GM21528 (cell line): Measurements from ENCODE around the gene MSN.
A peak's percentile ranks its signal among the peaks of the same experiment; 100 is the strongest.
"Not testable (repeated sequence)": the region's sequence is repeated elsewhere in the genome, so short reads cannot be mapped to it uniquely, and the experiment has no call there.

ENCODE experiments used
- ATAC-seq: cut with Tn5 transposase; IDR thresholded peaks from one replicate; pipeline ENCODE4 v1.9.1; 2021; ENCODE audit warnings: mild to moderate bottlenecking, moderate library complexity; ENCODE audit not compliant: unreplicated experiment, low FRiP score

Gene MSN

GRCh38 chrX:65712005-65712806, 44.8 kb downstream of the MSN start:
- no peak for ATAC-seq

DNA sequence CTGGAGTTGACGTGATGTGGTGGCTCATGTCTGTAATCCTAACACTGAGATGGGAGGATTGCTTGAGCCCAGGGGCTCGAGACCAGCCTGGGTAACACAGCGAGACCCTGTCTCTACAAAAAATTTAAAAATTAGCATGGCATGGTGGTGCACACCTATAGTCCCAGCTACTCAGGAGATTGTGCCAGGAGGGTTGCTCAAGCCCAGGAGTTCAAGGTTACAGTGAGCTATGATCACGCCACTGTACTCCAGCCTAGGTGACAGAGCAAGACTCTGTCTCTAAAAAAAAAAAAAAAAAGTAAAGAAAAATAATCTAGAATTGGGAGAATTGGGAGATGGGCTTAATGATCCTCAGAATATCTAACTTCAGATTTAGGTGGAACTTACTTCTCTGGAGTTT, 51.1 kb downstream of the MSN start:
- ATAC-seq: no peak

- no peak for ATAC-seq
These were observed 53.0 kb downstream of the MSN start for GRCh38 chrX:65720381-65720964.

DNA sequence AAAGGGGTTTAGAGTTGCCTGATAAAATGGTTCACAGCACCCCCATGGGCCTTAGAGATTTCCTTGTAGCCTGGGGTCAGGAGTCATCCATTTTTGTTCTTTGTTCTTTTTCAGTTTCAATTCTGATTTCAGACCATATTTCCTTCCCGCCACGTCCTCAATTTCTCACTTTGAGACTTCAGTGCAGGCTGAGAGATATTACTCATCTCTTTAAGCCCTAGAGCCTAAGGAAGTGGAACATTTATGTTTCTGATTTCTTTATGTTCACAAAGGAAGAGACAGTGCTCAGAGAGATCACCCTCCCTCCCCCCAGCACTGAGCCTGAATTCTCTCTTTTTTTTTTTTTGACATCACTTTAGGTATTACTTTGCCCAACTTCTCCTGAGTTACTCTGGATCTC, 56.3 kb downstream of the MSN start:
- peak; percentile 86 for ATAC-seq

DNA sequence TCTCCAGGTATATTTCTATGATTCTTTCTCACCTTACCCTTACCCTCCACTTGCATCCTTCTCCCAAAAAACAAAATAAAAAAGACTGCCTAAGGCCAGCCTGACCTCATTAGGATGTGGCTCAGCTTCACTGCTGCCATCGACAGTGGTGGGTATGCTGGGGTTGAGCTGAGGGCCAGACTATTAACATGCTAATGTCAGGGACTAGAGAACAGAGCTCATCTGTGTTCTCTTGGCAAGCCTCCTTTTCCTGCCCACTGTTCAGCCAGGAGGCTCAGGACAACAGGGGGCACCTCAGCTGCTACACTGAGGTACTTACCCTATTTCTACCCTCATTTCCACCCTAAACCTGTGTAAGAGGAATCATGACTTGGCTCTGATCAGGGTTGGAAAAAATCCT, 59.3 kb downstream of the MSN start:
- no peak for ATAC-seq

GRCh38 chrX:65731684-65732289, 64.3 kb downstream of the MSN start:
- no peak for ATAC-seq

DNA sequence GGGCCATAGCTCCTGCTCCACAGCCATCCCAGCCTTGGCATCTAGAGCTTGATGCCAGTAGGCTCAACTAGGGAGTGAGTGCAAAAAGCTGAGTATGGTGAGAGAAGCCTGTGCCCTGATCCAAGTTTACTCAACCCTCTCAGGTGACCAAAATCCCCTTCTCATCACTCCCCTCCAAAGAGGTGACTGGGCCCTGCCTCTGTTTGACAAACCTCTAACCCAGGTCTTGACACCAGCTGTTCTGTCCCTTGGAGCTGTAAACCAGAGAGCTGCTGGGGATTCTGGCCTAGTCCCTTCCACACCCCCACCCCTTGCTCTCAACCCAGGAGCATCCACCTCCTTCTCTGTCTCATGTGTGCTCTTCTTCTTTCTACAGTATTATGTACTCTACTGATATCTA, 73.5 kb downstream of the MSN start:
- ATAC-seq: no peak

DNA sequence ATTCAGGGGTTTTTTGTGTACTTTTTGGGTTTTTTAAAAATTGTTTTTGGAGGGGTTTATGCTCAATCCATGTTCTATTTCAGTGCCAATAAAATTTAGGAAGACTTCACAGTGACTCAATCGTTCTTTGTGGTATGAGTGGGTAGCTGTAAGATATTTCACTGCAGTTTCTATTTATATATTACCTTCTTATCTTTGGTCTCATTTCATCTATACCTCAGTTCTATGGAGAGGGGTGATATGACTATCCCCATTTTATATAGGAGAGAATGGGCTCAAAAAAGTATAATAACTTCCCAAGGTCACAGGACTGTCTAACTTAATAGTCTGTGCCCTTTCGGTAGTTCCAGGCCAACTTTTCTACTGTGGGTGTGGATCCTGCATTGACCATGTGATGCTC, 74.4 kb downstream of the MSN start:
- ATAC-seq: no peak

DNA sequence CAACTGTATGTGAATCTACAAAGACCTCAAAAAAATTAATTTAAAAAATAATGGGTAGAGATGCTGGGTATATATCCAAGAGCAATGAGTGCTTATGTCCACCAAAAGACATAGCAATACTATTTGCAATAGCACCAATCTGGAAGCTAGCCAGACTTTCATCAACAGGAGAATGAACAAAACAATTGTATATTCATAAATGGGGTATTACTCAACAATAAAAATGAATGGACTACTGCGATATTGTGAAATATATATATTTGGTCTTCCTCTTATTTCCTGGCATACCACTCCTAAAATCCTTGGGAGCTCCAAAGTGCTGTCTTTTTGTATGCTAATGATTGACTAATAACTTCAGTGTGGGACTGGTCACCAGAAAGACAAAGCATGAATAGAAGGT, 77.5 kb downstream of the MSN start:
- no peak for ATAC-seq

DNA sequence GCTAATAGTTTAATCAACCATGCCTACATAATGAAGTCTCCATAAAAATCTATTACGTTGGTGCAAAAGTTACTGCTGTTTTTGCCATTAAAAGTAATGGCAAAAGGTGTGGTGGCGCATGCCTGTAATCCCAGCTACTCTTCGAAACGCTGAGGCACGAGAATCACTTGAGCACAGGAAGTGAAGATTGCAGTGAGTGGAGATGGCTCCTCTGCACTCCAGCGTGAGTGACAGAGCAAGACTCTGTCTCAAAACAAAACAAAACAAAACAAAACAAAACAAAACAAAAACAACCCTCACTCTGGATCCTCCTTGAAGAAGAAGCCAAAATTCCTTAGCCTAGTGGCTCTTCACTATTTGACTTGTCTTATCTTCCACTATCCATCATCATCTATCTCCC, 78.0 kb downstream of the MSN start:
- no peak for ATAC-seq

GRCh38 chrX:65745992-65746391, 78.5 kb downstream of the MSN start:
- no peak for ATAC-seq

DNA sequence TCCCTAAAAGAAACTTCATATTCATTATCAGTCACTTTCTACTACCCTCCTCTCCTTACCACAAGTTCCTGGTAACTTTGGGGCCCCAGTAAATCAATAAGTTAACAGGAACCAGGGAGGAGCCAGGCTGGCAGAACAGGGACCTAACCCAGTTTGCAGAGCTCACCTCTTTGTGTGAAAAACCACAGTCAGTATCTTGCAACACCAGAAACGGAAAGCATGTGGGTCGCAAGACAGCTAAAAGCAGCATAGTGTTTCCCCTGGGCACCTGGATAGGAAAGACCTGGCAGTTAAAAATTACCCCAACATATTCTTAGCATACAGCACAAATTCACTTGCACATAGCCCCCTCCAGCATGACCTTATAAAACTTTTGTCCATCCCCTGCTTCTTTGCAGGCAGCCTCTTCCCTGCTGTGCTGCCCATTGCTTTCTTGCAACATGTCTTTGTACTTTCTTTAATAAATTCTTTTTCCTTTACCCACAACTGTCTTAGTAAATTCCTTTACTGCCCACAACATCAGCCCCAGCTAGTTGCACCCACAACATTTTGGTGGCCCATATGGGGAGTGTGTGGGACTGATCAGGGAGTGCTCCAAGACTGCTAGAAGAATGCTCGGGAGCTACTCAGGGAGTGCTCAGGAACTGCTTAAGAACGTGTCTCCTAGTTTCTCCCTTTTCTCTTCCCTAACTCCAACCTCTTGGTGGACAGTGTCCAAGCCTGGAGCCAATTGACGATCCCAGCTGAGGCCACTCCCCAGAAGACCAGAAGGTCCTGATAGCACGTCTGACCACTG, 83.4 kb downstream of the MSN start:
- peak; percentile 88 for ATAC-seq

DNA sequence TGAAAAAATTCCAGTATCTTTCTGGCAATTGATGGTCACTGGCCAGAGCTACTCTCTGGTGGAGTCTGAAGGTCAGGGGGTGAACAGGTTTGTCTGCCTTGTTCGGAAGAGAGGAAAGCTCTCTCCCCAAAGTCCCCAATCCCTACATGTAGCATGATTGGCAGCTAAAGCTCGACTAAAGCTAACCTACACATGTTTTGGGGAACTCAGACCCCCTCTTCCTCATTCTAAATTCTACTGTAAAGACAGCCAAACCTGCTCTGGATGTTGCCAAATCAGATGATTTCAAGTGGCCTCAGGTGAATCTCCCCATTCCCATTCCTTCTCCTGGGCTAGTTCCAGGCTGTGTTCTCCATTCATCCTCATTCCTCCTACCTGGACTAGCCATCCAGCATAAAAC, 84.1 kb downstream of the MSN start:
- no peak for ATAC-seq

GRCh38 chrX:65752294-65752693, 84.8 kb downstream of the MSN start:
- ATAC-seq: no peak

DNA sequence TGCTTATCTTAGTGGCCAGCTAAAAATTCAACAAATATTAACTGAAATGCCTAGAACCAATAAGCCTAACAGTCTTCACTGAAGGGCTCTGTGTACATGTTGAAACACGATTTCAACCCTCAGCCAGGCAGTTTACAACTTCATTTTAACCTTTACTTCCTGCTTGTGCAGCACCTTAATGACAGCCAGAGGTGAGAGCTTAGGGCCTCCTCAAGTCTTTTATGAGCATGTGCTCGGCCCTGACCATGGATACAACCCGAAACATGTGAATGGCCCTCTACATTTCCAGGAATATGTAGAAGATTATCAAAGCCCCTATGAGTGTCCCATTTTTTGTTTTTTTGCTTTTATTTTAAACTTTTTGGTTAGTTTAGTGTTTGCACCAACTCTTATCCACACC, 88.3 kb downstream of the MSN start:
- ATAC-seq: no peak

DNA sequence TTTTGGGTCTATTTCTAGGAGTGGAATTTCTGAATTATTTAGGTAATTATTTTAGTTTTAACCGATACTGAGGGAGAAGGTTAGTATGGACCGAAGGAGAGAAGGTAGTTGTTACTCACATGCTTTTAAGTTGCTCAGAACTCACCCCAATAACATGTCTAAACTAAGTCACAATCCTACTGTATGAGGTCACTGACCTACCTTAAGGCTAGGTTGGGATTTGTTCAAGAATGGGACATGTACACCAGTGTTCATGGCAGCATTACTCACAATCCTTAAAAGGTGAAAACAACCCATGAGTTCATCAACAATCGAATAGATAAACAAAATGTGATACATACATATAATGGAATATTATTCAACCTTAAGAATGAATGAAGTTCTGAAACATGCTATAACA, 90.5 kb downstream of the MSN start:
- no peak for ATAC-seq

GRCh38 chrX:65758505-65758904, 91.1 kb downstream of the MSN start:
- ATAC-seq: no peak

DNA sequence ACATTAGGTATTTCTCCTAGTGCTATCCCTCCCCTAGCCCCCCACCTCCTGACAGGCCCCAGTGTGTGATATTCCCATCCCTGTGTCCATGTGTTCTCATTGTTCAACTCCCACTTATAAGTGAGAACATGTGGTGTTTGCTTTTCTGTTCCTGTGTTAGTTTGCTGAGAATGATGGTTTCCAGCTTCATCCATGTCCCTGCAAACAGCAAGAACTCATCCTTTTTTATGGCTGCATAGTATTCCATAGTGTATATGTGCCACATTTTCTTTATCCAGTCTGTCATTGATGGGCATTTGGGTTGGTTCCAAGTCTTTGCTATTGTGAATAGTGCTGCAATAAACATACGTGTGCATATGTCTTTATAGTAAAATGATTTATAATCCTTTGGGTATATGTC, 92.1 kb downstream of the MSN start:
- not testable (repeated sequence) for ATAC-seq

- ATAC-seq: no peak
These were observed 102.3 kb downstream of the MSN start for GRCh38 chrX:65769564-65770292.

DNA sequence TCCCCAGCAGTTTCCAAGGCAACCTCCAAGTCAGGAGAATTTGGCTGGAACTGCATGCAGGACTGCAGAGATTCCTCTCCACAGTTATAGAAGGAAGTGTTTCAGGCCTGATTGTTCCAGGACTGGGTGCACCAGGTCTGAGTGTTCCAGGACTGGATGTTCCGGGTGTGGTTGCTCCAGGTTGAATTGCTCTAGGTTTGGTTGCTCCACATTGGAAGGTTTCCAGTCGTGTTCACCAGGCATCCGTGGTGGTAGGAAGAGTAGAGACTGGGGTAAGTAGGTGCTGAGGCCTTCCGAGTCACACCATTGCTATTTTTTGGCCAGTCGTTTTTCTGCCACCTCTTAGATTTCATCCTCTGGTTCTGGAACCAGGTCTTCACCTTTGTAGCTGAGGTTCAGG, 105.4 kb downstream of the MSN start:
- ATAC-seq: no peak

DNA sequence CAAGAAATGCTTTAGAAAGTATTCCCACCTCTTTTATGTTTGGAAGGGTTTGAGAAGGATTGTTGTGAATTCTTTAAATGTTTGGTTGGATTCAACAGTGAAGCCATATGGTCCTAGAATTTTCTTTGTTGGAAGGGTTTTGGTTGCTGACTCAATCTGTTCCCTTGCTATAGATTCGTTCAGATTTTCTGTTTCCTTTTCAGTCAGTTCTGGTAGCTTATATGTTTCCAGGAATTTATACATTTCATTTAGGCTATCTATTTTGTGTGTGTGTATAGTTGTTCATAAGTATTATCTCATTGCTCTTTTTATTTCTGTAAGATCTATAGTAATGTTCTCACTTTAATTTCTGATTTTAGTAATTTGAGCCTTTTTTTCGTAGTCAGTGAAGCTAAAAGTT, 114.4 kb downstream of the MSN start:
- ATAC-seq: no peak
